Vagina (tissue), 2 donors: ENCODE measurements around the gene SPG21.

Experiments used
- CTCF ChIP-seq, 3 experiments: fragments of 450-650 bp in 2 of 3; fragments of 200-600 bp in 1 of 3; sonication (generic) in 1 of 3; IDR thresholded peaks; one replicate each; pipeline ENCODE4 v1.5.1; 2017 to 2019; ENCODE audit warnings: antibody characterized with exemption in 3 of 3, mild to moderate bottlenecking in 2 of 3, moderate library complexity in 2 of 3
- POLR2AphosphoS5 ChIP-seq, 2 donors: sonication (generic); formaldehyde crosslinking; IDR thresholded peaks; one replicate each; pipeline ENCODE4 v1.9.0; 2017; ENCODE audit warnings: antibody characterized with exemption in 2 of 2, mild to moderate bottlenecking in 2 of 2, low read depth in 1 of 2; ENCODE audit not compliant: insufficient read depth in 1 of 2

DNA sequence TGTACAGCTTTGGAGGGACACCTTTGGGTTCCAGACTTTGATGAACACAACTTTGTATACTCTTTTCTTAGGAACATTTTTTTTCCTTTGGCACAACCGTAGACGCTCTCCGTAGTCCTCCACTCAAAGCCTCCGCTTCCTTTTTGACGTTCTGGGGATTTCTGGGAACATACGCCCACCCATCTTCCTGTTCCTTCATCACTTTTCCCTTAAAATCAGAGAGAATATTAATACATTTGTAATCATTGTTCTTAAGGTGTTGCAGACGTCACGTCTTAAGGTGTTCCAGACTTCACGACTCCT, 405 bp upstream of the SPG21 start:
- TF ChIP-seq CTCF (IDR thresholded peaks at IDR 0.05) (no peak), POLR2AphosphoS5 (IDR thresholded peaks at IDR 0.05; ENCODE audit: insufficient read depth in 1 of 2, low read depth in 1 of 2) (no peak)
